ENCODE measurements around the gene ALDOC. TPM values are rescaled to one million over a fixed set of nuclear protein-coding genes. Genes with fewer than 3 reads are reported as not detected.
A peak's percentile ranks its signal among the peaks of the same experiment; 100 is the strongest.

Gene ALDOC
- total and polyA plus RNA-seq, 12 donors, result 122 to 416 (median 282) TPM

DNA sequence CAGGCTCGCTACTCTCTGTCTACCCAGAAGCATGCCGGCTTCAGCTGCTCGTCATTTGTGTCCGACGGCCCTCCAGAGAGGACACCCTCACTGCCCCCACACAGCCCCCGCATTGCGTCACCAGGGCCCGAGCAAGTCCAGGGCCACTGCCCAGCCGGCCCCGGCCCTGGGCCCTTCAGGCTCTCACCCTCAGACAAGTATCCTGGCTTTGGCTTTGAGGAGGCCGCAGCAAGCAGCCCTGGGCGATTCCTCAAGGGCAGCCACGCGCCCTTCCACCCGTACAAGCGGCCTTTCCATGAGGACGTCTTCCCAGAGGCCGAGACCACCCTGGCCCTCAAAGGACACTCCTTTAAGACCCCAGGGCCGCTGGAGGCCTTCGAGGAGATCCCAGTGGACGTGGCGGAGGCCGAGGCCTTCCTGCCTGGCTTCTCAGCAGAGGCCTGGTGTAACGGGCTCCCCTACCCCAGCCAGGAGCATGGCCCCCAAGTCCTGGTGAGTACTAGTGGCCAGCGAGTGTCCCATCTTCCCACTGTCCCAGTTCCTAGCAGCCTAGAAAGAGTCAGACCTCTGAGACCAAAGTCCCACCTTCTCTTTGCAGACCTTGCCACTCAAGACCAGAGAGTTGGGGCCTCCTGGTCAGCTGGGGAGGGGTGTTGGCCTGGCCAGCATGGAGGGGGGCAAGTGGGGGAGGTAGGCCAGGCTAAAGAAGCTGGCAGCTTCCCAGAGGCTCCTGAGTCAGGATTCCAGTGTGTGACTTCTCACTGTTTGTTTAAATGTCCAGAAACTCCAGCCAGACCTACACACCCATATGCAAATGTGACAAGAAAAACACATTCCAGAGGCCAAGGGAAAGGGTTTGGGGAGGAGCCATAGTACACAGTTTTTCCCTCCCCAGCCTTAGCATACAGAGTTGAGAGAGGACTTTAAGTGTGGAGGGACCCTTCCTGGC lies 51.9 kb downstream of the ALDOC start:
- no peak for DNase-seq
- ATAC-seq, result no peak
- no peak overlapping the region for H3K27ac ChIP-seq
- TF ChIP-seq, protein P1, sequence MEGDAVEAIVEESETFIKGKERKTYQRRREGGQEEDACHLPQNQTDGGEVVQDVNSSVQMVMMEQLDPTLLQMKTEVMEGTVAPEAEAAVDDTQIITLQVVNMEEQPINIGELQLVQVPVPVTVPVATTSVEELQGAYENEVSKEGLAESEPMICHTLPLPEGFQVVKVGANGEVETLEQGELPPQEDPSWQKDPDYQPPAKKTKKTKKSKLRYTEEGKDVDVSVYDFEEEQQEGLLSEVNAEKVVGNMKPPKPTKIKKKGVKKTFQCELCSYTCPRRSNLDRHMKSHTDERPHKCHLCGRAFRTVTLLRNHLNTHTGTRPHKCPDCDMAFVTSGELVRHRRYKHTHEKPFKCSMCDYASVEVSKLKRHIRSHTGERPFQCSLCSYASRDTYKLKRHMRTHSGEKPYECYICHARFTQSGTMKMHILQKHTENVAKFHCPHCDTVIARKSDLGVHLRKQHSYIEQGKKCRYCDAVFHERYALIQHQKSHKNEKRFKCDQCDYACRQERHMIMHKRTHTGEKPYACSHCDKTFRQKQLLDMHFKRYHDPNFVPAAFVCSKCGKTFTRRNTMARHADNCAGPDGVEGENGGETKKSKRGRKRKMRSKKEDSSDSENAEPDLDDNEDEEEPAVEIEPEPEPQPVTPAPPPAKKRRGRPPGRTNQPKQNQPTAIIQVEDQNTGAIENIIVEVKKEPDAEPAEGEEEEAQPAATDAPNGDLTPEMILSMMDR (IDR thresholded peaks at IDR 0.05), result no peak
- no peaks in the 10 kb centered on the region for H3K9me3 ChIP-seq
- intact Hi-C loops (cut with DNase I), result no loop called here
- peaks cover 0 to 4% (median 0%) of the 10 kb centered on the region in 7 donors for H3K27me3 ChIP-seq
- H3K36me3 ChIP-seq, result no peaks in the 10 kb centered on the region
- no peak overlapping the region for H3K4me3 ChIP-seq
- H3K4me1 ChIP-seq, result no peaks in the 10 kb centered on the region
- WGBS, 2 donors, result 88 to 90% methylated on average over 25 of the region's 25 CpGs

DNA sequence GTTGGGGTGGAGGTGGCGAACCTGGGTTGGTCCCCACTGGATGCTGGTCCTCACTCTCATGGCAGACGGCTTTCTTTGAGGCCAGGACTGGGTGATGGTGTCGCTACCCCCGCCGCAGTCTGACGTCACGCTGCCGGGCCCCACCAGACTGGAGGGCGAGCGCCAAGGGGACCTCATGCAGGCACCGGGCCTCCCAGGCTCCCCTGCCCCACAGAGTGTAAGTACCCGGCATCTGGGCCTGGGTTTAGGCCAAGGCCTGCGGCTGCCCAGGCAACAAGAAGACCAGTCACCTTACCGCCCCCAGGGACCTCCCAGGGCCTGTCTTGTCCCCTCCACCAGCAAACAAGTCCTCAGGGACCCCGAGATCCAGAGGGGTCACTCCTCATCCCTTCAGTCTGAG lies 52.8 kb downstream of the ALDOC start:
- DNase-seq (no peak), ATAC-seq (peak in 1 of 8 donors; percentile 13)
- H3K27me3 ChIP-seq, result peaks cover 0 to 8% (median 0%) of the 10 kb centered on the region in 7 donors
- no peak overlapping the region for H3K4me3 ChIP-seq
- TF ChIP-seq, protein P1 (IDR thresholded peaks at IDR 0.05), result no peak
- intact Hi-C loops (cut with DNase I), result no loop called here
- no peaks in the 10 kb centered on the region for H3K36me3 ChIP-seq
- 89 to 90% methylated on average over 14 to 15 of the region's 15 CpGs for WGBS, 2 donors
- no peaks in the 10 kb centered on the region for H3K4me1 ChIP-seq
- H3K27ac ChIP-seq, result no peak overlapping the region
- H3K9me3 ChIP-seq, result no peaks in the 10 kb centered on the region

DNA sequence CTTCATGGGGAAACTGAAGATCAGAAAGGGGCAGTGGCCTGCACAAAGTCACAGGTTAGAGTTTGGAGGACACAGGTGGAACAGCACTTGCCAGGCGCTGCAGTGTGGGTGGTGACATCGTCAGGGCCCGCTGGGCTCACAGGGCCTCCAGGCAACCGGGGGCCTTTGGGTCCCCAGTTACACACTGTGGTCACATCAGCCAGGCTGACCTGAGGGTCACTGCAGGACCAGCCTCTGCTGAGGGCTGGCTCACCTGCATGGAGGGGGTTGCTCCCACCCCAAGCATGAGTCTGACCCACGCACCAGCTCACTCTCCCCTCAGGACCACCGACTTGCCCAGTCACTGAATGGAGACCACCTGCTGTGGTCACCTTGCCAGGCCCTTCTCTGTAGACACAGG lies 53.5 kb downstream of the ALDOC start:
- Histone ChIP-seq H3K4me1 (no peaks in the 10 kb centered on the region), H3K27ac (no peak overlapping the region), H3K27me3 (peaks cover 0 to 8% (median 0%) of the 10 kb centered on the region in 7 donors), H3K9me3 (no peaks in the 10 kb centered on the region), H3K36me3 (no peaks in the 10 kb centered on the region), H3K4me3 (no peak overlapping the region)
- WGBS, 2 donors, result 82 to 83% methylated on average over 6 of the region's 6 CpGs
- TF ChIP-seq, protein P1 (IDR thresholded peaks at IDR 0.05), result no peak
- no peak for ATAC-seq
- DNase-seq, result no peak
- intact Hi-C loops (cut with DNase I), result no loop called here

Other genes with a start within 250 kb of the ALDOC start
- gene IFT20, start 241.4 kb downstream of the ALDOC start, total RNA-seq, result 10 to 100 TPM in 7 of 10 donors, 1 to 10 TPM in 3; 8.5 to 15.4 (median 10.8) TPM
- 10 to 100 TPM; 16.8 to 38.2 TPM for gene IFT20, start 241.4 kb downstream of the ALDOC start, polyA plus RNA-seq
- gene TNFAIP1, start 241.1 kb downstream of the ALDOC start, total RNA-seq, result 10 to 100 TPM; 33.0 to 87.6 (median 45.8) TPM
- gene TNFAIP1, start 241.1 kb downstream of the ALDOC start, polyA plus RNA-seq, result 10 to 100 TPM; 15.1 to 33.8 TPM
- gene POLDIP2, start 219.4 kb downstream of the ALDOC start, total RNA-seq, result 100 to 1,000 TPM; 144 to 176 (median 160) TPM
- 100 to 1,000 TPM in 1 of 2 donors, 10 to 100 TPM in 1; 66.4 to 149 TPM for gene POLDIP2, start 219.4 kb downstream of the ALDOC start, polyA plus RNA-seq
- not detected for gene SEBOX, start 211.7 kb downstream of the ALDOC start, total RNA-seq
- gene SEBOX, start 211.7 kb downstream of the ALDOC start, polyA plus RNA-seq, result not detected
- gene VTN, start 206.6 kb downstream of the ALDOC start, total RNA-seq, result 100 to 1,000 TPM in 1 of 10 donors, 10 to 100 TPM in 9; 44.8 to 121 (median 67.0) TPM
- gene VTN, start 206.6 kb downstream of the ALDOC start, polyA plus RNA-seq, result 10 to 100 TPM; 26.3 to 27.8 TPM
- gene SARM1, start 205.2 kb downstream of the ALDOC start, total RNA-seq, result 10 to 100 TPM in 1 of 10 donors, 1 to 10 TPM in 9; 5.2 to 10.5 (median 8.4) TPM
- 1 to 10 TPM; 4.4 to 4.8 TPM for gene SARM1, start 205.2 kb downstream of the ALDOC start, polyA plus RNA-seq
- 10 to 100 TPM in 1 of 10 donors, 1 to 10 TPM in 9; 3.6 to 10.2 (median 4.9) TPM for gene SLC46A1, start 170.7 kb downstream of the ALDOC start, total RNA-seq
- 1 to 10 TPM; 1.4 to 2.8 TPM for gene SLC46A1, start 170.7 kb downstream of the ALDOC start, polyA plus RNA-seq
- not detected for gene SLC13A2, start 103.3 kb downstream of the ALDOC start, total RNA-seq
- gene SLC13A2, start 103.3 kb downstream of the ALDOC start, polyA plus RNA-seq, result not detected
- not detected for gene FOXN1, start 70.5 kb downstream of the ALDOC start, total RNA-seq
- gene FOXN1, start 70.5 kb downstream of the ALDOC start, polyA plus RNA-seq, result not detected
- 10 to 100 TPM; 10.6 to 23.4 (median 21.0) TPM for gene UNC119, start 24.3 kb downstream of the ALDOC start, total RNA-seq
- gene UNC119, start 24.3 kb downstream of the ALDOC start, polyA plus RNA-seq, result 10 to 100 TPM; 18.0 to 23.8 TPM
- 10 to 100 TPM; 44.6 to 69.3 (median 49.6) TPM for gene PIGS, start 5.4 kb downstream of the ALDOC start, total RNA-seq
- 10 to 100 TPM in 1 of 2 donors, 1 to 10 TPM in 1; 9.0 to 44.9 TPM for gene PIGS, start 5.4 kb downstream of the ALDOC start, polyA plus RNA-seq
- gene SPAG5, start 22.1 kb upstream of the ALDOC start, total RNA-seq, result 1 to 10 TPM in 7 of 10 donors, under 1 TPM in 3; 0.55 to 6.5 (median 1.2) TPM
- gene SPAG5, start 22.1 kb upstream of the ALDOC start, polyA plus RNA-seq, result 1 to 10 TPM in 1 of 2 donors, under 1 TPM in 1; 0.86 to 1.6 TPM
- gene RSKR, start 37.3 kb upstream of the ALDOC start, total RNA-seq, result 1 to 10 TPM; 2.1 to 6.4 (median 4.1) TPM
- gene RSKR, start 37.3 kb upstream of the ALDOC start, polyA plus RNA-seq, result 1 to 10 TPM; 3.0 to 8.7 TPM
- gene BLTP2, start 68.3 kb upstream of the ALDOC start, total RNA-seq, result 100 to 1,000 TPM in 1 of 10 donors, 10 to 100 TPM in 9; 61.6 to 110 (median 69.0) TPM
- gene BLTP2, start 68.3 kb upstream of the ALDOC start, polyA plus RNA-seq, result 10 to 100 TPM; 15.6 to 20.4 TPM
- gene SDF2, start 85.0 kb upstream of the ALDOC start, total RNA-seq, result 10 to 100 TPM; 26.6 to 38.8 (median 29.9) TPM
- 10 to 100 TPM; 16.8 to 54.7 TPM for gene SDF2, start 85.0 kb upstream of the ALDOC start, polyA plus RNA-seq
- gene SUPT6H, start 85.3 kb upstream of the ALDOC start, total RNA-seq, result 10 to 100 TPM; 44.1 to 54.1 (median 50.5) TPM
- gene SUPT6H, start 85.3 kb upstream of the ALDOC start, polyA plus RNA-seq, result 10 to 100 TPM; 19.3 to 34.2 TPM
- gene PROCA1, start 135.0 kb upstream of the ALDOC start, total RNA-seq, result 1 to 10 TPM in 9 of 10 donors, under 1 TPM in 1; 0.76 to 2.1 (median 1.3) TPM
- gene PROCA1, start 135.0 kb upstream of the ALDOC start, polyA plus RNA-seq, result 1 to 10 TPM in 1 of 2 donors, under 1 TPM in 1; 0.74 to 4.9 TPM
- 10 to 100 TPM in 7 of 10 donors, 1 to 10 TPM in 3; 7.0 to 25.0 (median 10.4) TPM for gene RAB34, start 141.0 kb upstream of the ALDOC start, total RNA-seq
- gene RAB34, start 141.0 kb upstream of the ALDOC start, polyA plus RNA-seq, result 10 to 100 TPM; 25.2 to 37.3 TPM
- gene RPL23A, start 143.1 kb upstream of the ALDOC start, total RNA-seq, result 100 to 1,000 TPM; 807 to 986 (median 861) TPM
- 1,000 to 10,000 TPM in 1 of 2 donors, 100 to 1,000 TPM in 1; 300 to 1,566 TPM for gene RPL23A, start 143.1 kb upstream of the ALDOC start, polyA plus RNA-seq
- 1 to 10 TPM in 4 of 10 donors, under 1 TPM in 6; 0.36 to 1.8 (median 0.89) TPM for gene TLCD1, start 149.3 kb upstream of the ALDOC start, total RNA-seq
- 1 to 10 TPM; 3.4 to 9.3 TPM for gene TLCD1, start 149.3 kb upstream of the ALDOC start, polyA plus RNA-seq
- gene NEK8, start 151.9 kb upstream of the ALDOC start, total RNA-seq, result 1 to 10 TPM in 4 of 10 donors, under 1 TPM in 6; 0.38 to 2.8 (median 0.82) TPM
- gene NEK8, start 151.9 kb upstream of the ALDOC start, polyA plus RNA-seq, result 1 to 10 TPM; 1.1 to 1.8 TPM
- 1 to 10 TPM; 1.3 to 6.4 (median 3.8) TPM for gene TRAF4, start 167.1 kb upstream of the ALDOC start, total RNA-seq
- 1 to 10 TPM; 2.8 to 3.8 TPM for gene TRAF4, start 167.1 kb upstream of the ALDOC start, polyA plus RNA-seq